HepG2 (cell line): ENCODE data around the gene AGTRAP. TPM values are rescaled to one million over a fixed set of nuclear protein-coding genes. Genes with fewer than 3 reads are reported as not detected.

Source experiments
- ATAC-seq: fragments of 200-7000 bp; cut with Tn5 transposase; 3 replicates; pipeline ENCODE4 v1.9.1; 2020; ENCODE audit warnings: mild to moderate bottlenecking, moderate library complexity
- BruUV-seq: library from RNA; stranded (reverse); fragments of 400-500 nt; replicated peaks from 2 replicates; lab custom pipeline; 2021; lab: Mats Ljungman, UMichigan
- CTCF ChIA-PET: fragments of 300-600 bp; formaldehyde crosslinking; extraction: SDS; loops from one replicate; lab custom pipeline; 2021; ENCODE audit warnings: low total read pairs, inconsistent platforms, low intra/inter-chr PET ratio; lab: Yijun Ruan, JAX
- POLR2A ChIA-PET: fragments of 350-600 bp; sonication (Branson Sonifier 250); formaldehyde crosslinking; loops from one replicate; lab custom pipeline; 2020; ENCODE audit warnings: antibody characterized with exemption, inconsistent platforms; lab: Yijun Ruan, JAX
- DNase-seq: peaks from one replicate; pipeline ENCODE4 v3.0.0-alpha.2; 2015; ENCODE audit warnings: low spot score
- FAIRE-seq: peaks from 3 replicates; lab custom pipeline; 2011; peaks lifted over from hg19 to GRCh38; lab: Jason Lieb, UNC
- H2AFZ ChIP-seq: one replicate; pipeline ENCODE4 v1.6.1; 2011; ENCODE audit warnings: low read length, inconsistent platforms
- H3K27ac ChIP-seq: fragments of 300-600 bp; 3 replicates; pipeline ENCODE4 v1.8.0; 2011; ENCODE audit warnings: mixed run types, mild to moderate bottlenecking, mixed read lengths, low read length, inconsistent platforms; ENCODE audit not compliant: insufficient read depth; ENCODE audit errors: extremely low read length
- H3K27me3 ChIP-seq, 2 experiments: fragments of 200-600 bp in 1 of 2; 2 replicates in 1 of 2; 3 replicates in 1 of 2; pipeline versions ENCODE4 v1.6.0 to v1.8.0; 2011; ENCODE audit warnings: low read length in 2 of 2, mild to moderate bottlenecking in 2 of 2, moderate library complexity in 2 of 2, inconsistent platforms in 1 of 2; ENCODE audit not compliant: insufficient read depth in 2 of 2, control insufficient read depth in 1 of 2
- H3K36me3 ChIP-seq, 2 experiments: fragments of 200-600 bp in 1 of 2; replicated peaks in 1 of 2; 2 replicates in 1 of 2; 3 replicates in 1 of 2; pipeline versions ENCODE4 v1.5.1 to v1.8.0; 2011; ENCODE audit warnings: low read length in 2 of 2, inconsistent platforms in 1 of 2; ENCODE audit not compliant: insufficient read depth in 2 of 2, control insufficient read depth in 1 of 2
- H3K4me1 ChIP-seq: 2 replicates; pipeline ENCODE4 v1.5.1; 2012; ENCODE audit warnings: low read length, inconsistent platforms; ENCODE audit not compliant: insufficient read depth
- H3K4me2 ChIP-seq: 2 replicates; pipeline ENCODE4 v1.6.0; 2011; ENCODE audit warnings: low read depth, low read length, inconsistent platforms
- H3K4me3 ChIP-seq, 3 experiments: fragments of 200-600 bp in 1 of 3; sonication (generic), shearing (Covaris generic) in 1 of 3; replicated peaks in 1 of 3; 2 replicates each; pipeline ENCODE4 v1.5.1; 2011 to 2016; ENCODE audit warnings: low read length in 3 of 3, inconsistent platforms in 2 of 3, low read depth in 2 of 3, mild to moderate bottlenecking in 2 of 3, control low read depth in 1 of 3, mixed read lengths in 1 of 3; ENCODE audit not compliant: insufficient read depth in 1 of 3
- H3K79me2 ChIP-seq: one replicate; pipeline ENCODE4 v1.6.1; 2011; ENCODE audit warnings: low read length, inconsistent platforms; ENCODE audit not compliant: insufficient read depth
- H3K9ac ChIP-seq: 2 replicates; pipeline ENCODE4 v1.6.0; 2011; ENCODE audit warnings: mild to moderate bottlenecking, low read depth, low read length, inconsistent platforms; ENCODE audit not compliant: insufficient read depth
- H3K9me3 ChIP-seq: 2 replicates; pipeline ENCODE4 v1.5.1; 2012; ENCODE audit warnings: mild to moderate bottlenecking, low read length
- H4K20me1 ChIP-seq: 2 replicates; pipeline ENCODE4 v1.6.0; 2011; ENCODE audit warnings: inconsistent platforms, mild to moderate bottlenecking, low read length, moderate library complexity; ENCODE audit not compliant: insufficient read depth
- CERS6 ChIP-seq: sonication (generic); formaldehyde crosslinking; IDR thresholded peaks from 2 replicates; pipeline ENCODE4 v1.5.0; 2020; ENCODE audit warnings: missing genetic modification reagents
- FLYWCH1 ChIP-seq: sonication (generic); formaldehyde crosslinking; IDR thresholded peaks from 2 replicates; pipeline ENCODE4 v1.8.1; 2023; ENCODE audit warnings: mild to moderate bottlenecking, missing genetic modification reagents
- HMG20A ChIP-seq: IDR thresholded peaks from 2 replicates; pipeline ENCODE4 v1.6.1; 2016; ENCODE audit warnings: borderline replicate concordance
- MATR3 ChIP-seq: sonication (generic); formaldehyde crosslinking; IDR thresholded peaks from 2 replicates; pipeline ENCODE4 v1.4.0; 2020; ENCODE audit warnings: missing genetic modification reagents
- NFYC ChIP-seq: IDR thresholded peaks from 2 replicates; pipeline ENCODE4 v1.6.1; 2016; ENCODE audit warnings: missing genetic modification reagents, missing compliant biosample characterization
- ONECUT2 ChIP-seq: sonication (generic); formaldehyde crosslinking; IDR thresholded peaks from 2 replicates; pipeline ENCODE4 v1.4.0; 2020; ENCODE audit warnings: missing genetic modification reagents
- RFXANK ChIP-seq: IDR thresholded peaks from 2 replicates; pipeline ENCODE4 v1.6.1; 2016
- SMARCE1 ChIP-seq: fragments of 450-650 bp; IDR thresholded peaks from 2 replicates; pipeline ENCODE4 v1.6.1; 2017; ENCODE audit warnings: borderline replicate concordance
- SRSF1 ChIP-seq: fragments of 200-400 bp; formaldehyde crosslinking; optimal IDR thresholded peaks from 2 replicates; pipeline ENCODE3; 2017; ENCODE audit warnings: mild to moderate bottlenecking, low read depth, low read length, moderate library complexity
- ZBTB42 ChIP-seq: sonication (generic); formaldehyde crosslinking; IDR thresholded peaks from 2 replicates; pipeline ENCODE4 v1.5.0; 2020; ENCODE audit warnings: mild to moderate bottlenecking, missing genetic modification reagents
- ZNF263 ChIP-seq: sonication (generic); formaldehyde crosslinking; IDR thresholded peaks from 2 replicates; pipeline ENCODE4 v1.4.0; 2020; ENCODE audit warnings: missing genetic modification reagents
- ZNF30 ChIP-seq: sonication (generic); formaldehyde crosslinking; IDR thresholded peaks from 2 replicates; pipeline ENCODE4 v1.5.0; 2020; ENCODE audit warnings: mild to moderate bottlenecking, missing genetic modification reagents
- ZSCAN25 ChIP-seq: sonication (generic); formaldehyde crosslinking; IDR thresholded peaks from 2 replicates; pipeline ENCODE4 v1.8.0; 2022; ENCODE audit warnings: mild to moderate bottlenecking, missing genetic modification reagents
- WGBS: methylation state at CpG from one replicate; pipeline ENCODE4 v1.1.6; 2017; ENCODE audit warnings: low lambda C conversion rate; 5-methylcytosine and 5-hydroxymethylcytosine counted together
- in situ Hi-C: cut with HindIII; loops from 2 replicates; pipeline ENCODE4 v1.10.0; 2017; ENCODE audit warnings: low pct_unique_long_range_greater_than_20kb; ENCODE audit not compliant: extremely low pct_ligation_motif_present
- intact Hi-C: fragments of 100-400 bp; cut with micrococcal nuclease; formaldehyde crosslinking; loops from one replicate; pipeline ENCODE4 v1.10.0; 2022; ENCODE audit not compliant: unreplicated experiment
- polyA plus RNA-seq, 8 experiments: library from polyadenylated mRNA; depleted of rRNA in 3 of 8; stranded (reverse) in 7 of 8; unstranded in 1 of 8; fragments of >200 nt; fragmentation: Illumina TruSeq in 4 of 8; extraction: Trizol in 4 of 8; gene quantifications; 2 replicates each; pipeline versions ENCODE4 v1.2.1 to v1.2.3, GENCODE V29; 2011 to 2016; ENCODE audit warnings: low read depth in 4 of 8, missing spikeins in 1 of 8, mixed read lengths in 1 of 8; ENCODE audit not compliant: insufficient read depth in 1 of 8
- total RNA-seq, 5 experiments: library from RNA; depleted of rRNA; stranded (reverse); fragments of >200 nt; fragmentation: Illumina TruSeq; extraction: Trizol; gene quantifications; 2 replicates each; pipeline ENCODE4 v1.2.3, GENCODE V29; 2016; ENCODE audit warnings: low read depth in 1 of 5
- TF ChIP-seq, protein P1 (sequence below): sonication (generic); formaldehyde crosslinking; IDR thresholded peaks from 2 replicates; pipeline ENCODE4 v1.9.0; 2021; ENCODE audit warnings: mild to moderate bottlenecking, missing genetic modification reagents
- TF ChIP-seq, protein P2 (sequence below): sonication (generic); formaldehyde crosslinking; IDR thresholded peaks from 2 replicates; pipeline ENCODE4 v1.9.0; 2021; ENCODE audit warnings: missing genetic modification reagents, mild to moderate bottlenecking, borderline replicate concordance
- TF ChIP-seq, protein P3 (sequence below): sonication (generic); formaldehyde crosslinking; IDR thresholded peaks from 2 replicates; pipeline ENCODE4 v1.8.1; 2023; ENCODE audit warnings: missing genetic modification reagents, inconsistent platforms, borderline replicate concordance

The AGTRAP gene
- total and polyA plus RNA-seq, 2 of the 13 experiments (the other 11 are each of a cell fraction or from before 2014, with no cell fraction given): 28.3 to 32.0 TPM

- Histone ChIP-seq H3K79me2 (no peaks in the 10 kb centered on the region), H3K27me3 (peaks cover 17 to 57% of the 10 kb centered on the region in 2 experiments), H4K20me1 (no peaks in the 10 kb centered on the region), H3K9ac (no peak overlapping the region), H3K27ac (no peak overlapping the region), H3K36me3 (no peaks in the 10 kb centered on the region), H3K4me1 (peaks cover 13% of the 10 kb centered on the region), H3K4me2 (peak overlapping the region; percentile 54), H2AFZ (no peak overlapping the region), H3K9me3 (no peaks in the 10 kb centered on the region), H3K4me3 (peak overlapping the region in 1 of 3 experiments; percentile 39; a peak in 1 of 6 replicates)
- intact Hi-C loops: no loop called here
- no TSS peak for BruUV-seq
- peak; percentile 69 for DNase-seq
- FAIRE-seq: no peak
- POLR2A ChIA-PET: interaction anchor here (1.1 to 1.2 kb wide), 2 partner anchors 12 to 26 kb away, joined by 3 to 5 read pairs; no protein-coding TSS in a partner anchor
- CTCF ChIA-PET: no interaction called here
- in situ Hi-C loops: no loop called here
- peak; percentile 81 for ATAC-seq
- 4% methylated on average over 8 of the region's 17 CpGs for WGBS
- TF ChIP-seq NFYC: no peak
- TF ChIP-seq, protein P1, sequence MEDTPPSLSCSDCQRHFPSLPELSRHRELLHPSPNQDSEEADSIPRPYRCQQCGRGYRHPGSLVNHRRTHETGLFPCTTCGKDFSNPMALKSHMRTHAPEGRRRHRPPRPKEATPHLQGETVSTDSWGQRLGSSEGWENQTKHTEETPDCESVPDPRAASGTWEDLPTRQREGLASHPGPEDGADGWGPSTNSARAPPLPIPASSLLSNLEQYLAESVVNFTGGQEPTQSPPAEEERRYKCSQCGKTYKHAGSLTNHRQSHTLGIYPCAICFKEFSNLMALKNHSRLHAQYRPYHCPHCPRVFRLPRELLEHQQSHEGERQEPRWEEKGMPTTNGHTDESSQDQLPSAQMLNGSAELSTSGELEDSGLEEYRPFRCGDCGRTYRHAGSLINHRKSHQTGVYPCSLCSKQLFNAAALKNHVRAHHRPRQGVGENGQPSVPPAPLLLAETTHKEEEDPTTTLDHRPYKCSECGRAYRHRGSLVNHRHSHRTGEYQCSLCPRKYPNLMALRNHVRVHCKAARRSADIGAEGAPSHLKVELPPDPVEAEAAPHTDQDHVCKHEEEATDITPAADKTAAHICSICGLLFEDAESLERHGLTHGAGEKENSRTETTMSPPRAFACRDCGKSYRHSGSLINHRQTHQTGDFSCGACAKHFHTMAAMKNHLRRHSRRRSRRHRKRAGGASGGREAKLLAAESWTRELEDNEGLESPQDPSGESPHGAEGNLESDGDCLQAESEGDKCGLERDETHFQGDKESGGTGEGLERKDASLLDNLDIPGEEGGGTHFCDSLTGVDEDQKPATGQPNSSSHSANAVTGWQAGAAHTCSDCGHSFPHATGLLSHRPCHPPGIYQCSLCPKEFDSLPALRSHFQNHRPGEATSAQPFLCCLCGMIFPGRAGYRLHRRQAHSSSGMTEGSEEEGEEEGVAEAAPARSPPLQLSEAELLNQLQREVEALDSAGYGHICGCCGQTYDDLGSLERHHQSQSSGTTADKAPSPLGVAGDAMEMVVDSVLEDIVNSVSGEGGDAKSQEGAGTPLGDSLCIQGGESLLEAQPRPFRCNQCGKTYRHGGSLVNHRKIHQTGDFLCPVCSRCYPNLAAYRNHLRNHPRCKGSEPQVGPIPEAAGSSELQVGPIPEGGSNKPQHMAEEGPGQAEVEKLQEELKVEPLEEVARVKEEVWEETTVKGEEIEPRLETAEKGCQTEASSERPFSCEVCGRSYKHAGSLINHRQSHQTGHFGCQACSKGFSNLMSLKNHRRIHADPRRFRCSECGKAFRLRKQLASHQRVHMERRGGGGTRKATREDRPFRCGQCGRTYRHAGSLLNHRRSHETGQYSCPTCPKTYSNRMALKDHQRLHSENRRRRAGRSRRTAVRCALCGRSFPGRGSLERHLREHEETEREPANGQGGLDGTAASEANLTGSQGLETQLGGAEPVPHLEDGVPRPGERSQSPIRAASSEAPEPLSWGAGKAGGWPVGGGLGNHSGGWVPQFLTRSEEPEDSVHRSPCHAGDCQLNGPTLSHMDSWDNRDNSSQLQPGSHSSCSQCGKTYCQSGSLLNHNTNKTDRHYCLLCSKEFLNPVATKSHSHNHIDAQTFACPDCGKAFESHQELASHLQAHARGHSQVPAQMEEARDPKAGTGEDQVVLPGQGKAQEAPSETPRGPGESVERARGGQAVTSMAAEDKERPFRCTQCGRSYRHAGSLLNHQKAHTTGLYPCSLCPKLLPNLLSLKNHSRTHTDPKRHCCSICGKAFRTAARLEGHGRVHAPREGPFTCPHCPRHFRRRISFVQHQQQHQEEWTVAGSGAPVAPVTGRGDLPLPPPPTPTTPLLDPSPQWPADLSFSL: no peak
- TF ChIP-seq, protein P2, sequence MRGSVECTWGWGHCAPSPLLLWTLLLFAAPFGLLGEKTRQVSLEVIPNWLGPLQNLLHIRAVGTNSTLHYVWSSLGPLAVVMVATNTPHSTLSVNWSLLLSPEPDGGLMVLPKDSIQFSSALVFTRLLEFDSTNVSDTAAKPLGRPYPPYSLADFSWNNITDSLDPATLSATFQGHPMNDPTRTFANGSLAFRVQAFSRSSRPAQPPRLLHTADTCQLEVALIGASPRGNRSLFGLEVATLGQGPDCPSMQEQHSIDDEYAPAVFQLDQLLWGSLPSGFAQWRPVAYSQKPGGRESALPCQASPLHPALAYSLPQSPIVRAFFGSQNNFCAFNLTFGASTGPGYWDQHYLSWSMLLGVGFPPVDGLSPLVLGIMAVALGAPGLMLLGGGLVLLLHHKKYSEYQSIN: no peak
- TF ChIP-seq ZBTB42 (CRISPR knock-in tag): no peak
- TF ChIP-seq HMG20A: no peak
- TF ChIP-seq FLYWCH1 (CRISPR knock-in tag): no peak
- TF ChIP-seq ZNF30: no peak
- 0 out of 2 replicates have a peak, but pooled peaks have one; percentile 25 for TF ChIP-seq ZSCAN25 (CRISPR knock-in tag)
- TF ChIP-seq SRSF1: no peak
- peak; percentile 68; the same call in 1 of the 2 replicates for TF ChIP-seq ZNF263 (CRISPR knock-in tag)
- TF ChIP-seq RFXANK (CRISPR knock-in tag): no peak
- no peak for TF ChIP-seq SMARCE1
- TF ChIP-seq ONECUT2 (CRISPR knock-in tag): no peak
- TF ChIP-seq, protein P3, sequence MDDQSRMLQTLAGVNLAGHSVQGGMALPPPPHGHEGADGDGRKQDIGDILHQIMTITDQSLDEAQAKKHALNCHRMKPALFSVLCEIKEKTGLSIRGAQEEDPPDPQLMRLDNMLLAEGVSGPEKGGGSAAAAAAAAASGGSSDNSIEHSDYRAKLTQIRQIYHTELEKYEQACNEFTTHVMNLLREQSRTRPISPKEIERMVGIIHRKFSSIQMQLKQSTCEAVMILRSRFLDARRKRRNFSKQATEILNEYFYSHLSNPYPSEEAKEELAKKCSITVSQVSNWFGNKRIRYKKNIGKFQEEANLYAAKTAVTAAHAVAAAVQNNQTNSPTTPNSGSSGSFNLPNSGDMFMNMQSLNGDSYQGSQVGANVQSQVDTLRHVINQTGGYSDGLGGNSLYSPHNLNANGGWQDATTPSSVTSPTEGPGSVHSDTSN (CRISPR knock-in tag): no peak
- TF ChIP-seq CERS6 (CRISPR knock-in tag): no peak
- TF ChIP-seq MATR3 (CRISPR knock-in tag): no peak
Measured at GRCh38 chr1:11707621-11708276, 28.2 kb upstream of the AGTRAP start.
